GM21526 (cell line): ENCODE results near the gene CCDC88C.

Experiments
- ATAC-seq: cut with Tn5 transposase; IDR thresholded peaks from one replicate; pipeline ENCODE4 v1.9.1; 2021; ENCODE audit warnings: moderate library complexity; ENCODE audit not compliant: unreplicated experiment, low FRiP score

Gene CCDC88C

DNA sequence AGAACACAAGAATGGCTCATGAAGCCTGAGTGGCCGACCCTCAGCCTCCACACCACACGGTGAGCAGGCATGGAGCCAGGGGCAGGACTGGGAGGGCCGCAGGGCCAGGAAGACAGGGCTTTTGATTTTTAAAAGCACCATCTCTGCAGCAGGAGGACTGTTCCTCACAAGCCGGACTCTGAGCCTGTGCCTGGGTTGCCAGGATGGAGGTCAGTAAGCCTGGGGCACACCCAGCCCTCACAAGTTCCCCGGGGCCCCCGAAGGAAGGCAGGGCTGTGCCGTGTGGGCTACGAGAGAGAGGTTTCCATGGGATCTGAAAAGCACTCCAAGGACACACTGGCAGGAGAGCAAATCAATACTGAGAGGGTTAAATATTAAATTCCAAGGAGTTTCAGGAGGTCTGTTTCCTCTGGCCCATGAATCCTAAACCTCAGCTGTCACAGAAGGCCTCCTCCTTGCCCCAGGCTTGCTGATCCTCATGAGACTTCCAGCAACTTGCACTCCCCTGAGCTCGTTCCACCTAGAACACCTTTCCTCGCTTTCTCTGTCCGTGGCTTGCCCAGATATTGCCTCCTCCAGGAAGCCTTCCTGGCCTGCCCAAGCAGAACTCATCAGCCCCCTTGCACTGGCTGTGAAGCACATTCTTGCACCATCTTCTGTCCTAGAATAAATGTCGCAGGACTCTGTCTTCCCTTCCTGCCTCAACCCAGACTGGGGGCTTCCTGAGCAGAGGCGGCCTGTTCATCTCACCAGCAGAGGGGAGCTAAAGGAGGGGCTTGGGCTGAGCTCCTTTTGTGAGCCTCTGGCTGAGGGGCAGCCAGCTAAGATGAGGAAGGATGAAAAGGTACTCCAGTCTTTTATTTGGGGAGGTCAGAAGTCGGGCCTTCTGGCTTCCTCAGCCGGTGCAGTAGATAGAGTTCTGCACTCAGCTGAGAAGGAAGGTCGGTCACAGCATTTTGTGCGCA lies 64.6 kb downstream of the CCDC88C start:
- no peak for ATAC-seq

GRCh38 chr14:91352053-91352452 lies 65.6 kb downstream of the CCDC88C start:
- ATAC-seq: no peak

- ATAC-seq: no peak
Measured at GRCh38 chr14:91351512-91351862, 66.1 kb downstream of the CCDC88C start.

DNA sequence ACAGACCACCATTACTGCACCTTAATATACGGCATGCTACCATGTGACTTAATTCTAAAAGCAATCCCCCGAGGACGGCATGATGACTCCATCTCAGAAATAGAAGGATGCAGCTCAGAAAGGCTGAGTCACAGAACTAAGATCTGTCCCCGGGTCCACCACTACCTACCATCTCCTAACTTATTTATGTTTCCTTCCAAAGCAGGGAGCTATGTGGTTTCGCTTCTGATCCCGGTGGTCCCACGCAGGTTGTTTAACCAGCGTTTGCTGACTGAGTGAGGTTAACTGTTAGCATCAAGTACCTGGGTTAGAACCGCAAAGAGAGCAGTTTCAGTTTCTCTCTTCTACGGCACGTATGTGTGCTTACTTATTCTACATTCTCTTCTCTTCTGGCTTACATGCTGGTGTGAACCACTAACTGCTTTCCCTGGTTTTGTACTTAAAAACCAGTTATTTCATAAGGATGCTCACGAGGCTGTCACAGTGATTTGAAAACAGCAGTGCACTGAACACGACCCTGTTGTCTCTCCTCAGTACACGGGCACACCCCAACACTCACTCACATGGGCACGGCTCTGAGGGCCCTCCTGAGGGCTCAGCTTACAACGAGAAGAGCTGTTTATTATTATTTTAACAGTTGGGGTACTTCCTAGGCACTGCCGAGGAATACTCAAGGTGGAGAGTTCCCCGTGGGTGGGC lies 66.7 kb downstream of the CCDC88C start:
- peak; percentile 55 for ATAC-seq

DNA sequence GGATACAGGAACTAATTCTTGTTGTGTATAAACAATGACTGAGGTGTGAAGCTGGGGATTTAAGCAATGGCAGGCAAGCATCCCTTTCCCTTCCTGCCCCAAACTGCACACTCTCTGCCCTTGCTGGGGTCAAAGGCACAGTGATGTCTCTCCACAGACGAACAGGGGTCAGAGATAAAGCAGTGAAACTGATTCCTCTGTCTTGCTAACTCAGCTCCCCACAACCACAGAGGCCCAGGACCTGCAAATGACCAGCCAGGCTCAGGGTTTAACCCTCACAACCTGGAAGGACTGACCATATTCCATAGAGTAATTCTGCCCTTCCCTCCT lies 67.2 kb downstream of the CCDC88C start:
- ATAC-seq: no peak

- peak; percentile 43 for ATAC-seq
Measured at GRCh38 chr14:91349481-91350074, 68.0 kb downstream of the CCDC88C start.

DNA sequence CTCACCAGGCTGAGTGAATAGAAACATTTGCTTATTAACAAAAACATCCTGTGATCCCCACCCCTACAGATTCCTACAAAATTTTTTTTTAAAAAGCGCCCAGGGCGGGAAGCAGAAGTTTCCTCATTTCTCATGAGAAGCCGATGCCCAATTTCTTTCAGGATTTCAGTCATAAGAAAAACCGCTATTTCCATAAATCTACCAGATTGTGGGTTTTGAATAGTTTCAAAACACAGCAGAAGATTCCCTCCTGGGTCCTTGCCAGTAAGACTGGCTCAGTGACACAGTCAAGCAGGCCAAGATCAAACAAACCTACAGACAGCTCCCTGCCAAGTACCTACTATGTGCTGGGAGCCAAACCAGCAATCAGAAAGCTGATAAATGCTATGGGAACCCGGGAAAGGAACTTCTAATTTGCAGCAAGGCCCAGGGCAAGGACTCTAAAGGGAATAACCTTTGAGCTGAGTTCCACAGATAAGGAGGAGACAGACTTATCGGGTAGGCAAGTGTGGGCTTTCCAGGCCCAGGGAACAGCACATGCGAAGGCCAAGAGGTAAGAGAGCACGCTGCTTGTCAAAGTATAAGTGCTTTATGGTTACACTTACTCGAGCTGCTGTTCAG lies 68.7 kb downstream of the CCDC88C start:
- ATAC-seq: no peak

DNA sequence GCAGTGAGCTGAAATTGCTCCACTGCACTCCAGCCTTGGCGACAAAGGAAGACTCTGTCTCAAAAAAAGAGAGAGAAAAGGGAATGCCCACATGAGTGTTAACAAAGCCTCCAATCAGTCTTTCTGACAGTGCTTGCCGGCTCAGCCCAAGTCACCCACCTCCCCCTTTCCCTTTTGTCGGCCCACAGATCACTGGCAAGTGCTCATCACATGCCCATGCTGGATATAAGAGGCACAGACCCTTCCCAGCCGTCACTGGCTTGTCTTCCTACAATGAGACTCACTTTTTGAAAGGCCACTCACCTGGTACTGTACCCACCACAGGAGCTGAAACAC lies 70.8 kb downstream of the CCDC88C start:
- no peak for ATAC-seq

DNA sequence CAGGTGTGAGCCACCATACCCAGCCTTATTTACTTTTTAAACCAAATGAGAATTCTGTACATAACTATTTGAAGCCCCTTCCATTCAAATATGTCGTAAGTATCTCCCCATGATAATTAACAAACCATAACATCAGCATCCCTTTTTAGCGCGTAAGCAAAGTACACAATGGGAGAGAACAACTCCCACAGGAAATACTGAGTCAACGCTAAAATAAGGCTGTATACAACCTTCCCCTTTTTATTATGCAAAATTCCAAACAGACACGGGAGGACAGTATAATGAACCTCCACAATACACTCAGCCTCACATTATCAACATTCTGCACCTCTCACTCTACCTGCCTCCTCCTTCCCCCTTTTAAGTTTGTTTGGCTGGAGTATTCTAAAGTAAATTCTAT lies 73.5 kb downstream of the CCDC88C start:
- ATAC-seq: no peak

DNA sequence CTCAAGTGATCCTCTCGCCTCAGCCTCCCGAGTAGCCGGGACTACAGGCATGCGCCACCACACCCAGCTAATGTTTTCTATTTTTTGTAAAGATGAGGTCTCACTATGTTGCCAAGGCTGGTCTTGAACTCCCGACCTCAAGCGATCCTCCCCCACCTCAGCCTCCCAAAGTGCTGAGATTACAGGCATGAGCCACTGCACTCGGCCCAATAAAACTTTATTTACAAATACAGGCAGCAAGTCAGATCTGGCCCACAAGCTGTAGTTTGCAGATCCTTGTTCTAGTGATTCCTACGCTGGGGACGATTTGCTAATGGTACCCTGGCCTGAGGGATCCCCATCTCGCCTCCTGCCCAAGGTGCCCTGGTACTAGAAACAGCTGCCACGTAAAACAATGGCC lies 74.6 kb downstream of the CCDC88C start:
- no peak for ATAC-seq

- ATAC-seq: no peak
Measured at GRCh38 chr14:91342206-91342760, 75.3 kb downstream of the CCDC88C start.

DNA sequence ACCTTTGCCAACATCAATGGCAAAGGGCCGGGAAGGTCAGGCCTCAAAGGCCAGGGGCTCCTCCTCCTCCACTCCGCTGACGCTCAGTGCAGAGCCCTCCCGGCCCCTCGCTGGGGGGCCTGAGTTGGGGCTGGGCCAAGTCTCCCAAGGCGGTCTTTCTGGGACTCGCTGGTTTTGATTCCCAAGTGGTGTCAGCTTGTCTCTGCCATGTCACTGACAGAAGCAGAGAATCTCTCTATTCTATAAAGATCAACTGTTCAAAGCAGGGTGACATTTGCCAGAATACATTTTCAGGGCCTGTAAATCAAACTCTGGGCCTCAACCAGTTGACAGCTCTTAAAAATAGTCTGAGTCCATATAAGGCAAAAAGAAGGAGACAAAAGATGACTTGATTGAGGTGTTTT lies 75.9 kb downstream of the CCDC88C start:
- no peak for ATAC-seq

DNA sequence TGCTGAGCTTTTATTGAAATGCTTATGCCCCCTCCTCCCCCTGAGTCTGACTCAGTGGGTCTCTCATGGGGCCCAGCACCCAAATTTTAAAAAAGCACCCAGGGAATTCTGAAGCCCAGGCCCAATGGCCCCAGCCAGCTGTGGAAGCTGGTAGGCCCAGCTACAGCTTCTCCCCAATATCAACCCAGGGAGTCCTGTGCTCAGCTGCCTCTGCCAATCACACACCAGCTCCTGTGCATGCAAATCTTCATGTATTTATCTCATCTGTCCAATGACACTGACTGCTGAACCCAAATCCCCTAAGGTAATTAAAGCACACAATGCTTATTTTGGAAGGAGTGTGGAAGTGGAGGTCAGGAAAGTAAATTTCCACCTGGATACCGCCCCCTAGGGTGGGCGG lies 76.3 kb downstream of the CCDC88C start:
- no peak for ATAC-seq

- no peak for ATAC-seq
Measured at GRCh38 chr14:91339671-91340369, 77.8 kb downstream of the CCDC88C start.

GRCh38 chr14:91339076-91339475 lies 78.5 kb downstream of the CCDC88C start:
- no peak for ATAC-seq

GRCh38 chr14:91338379-91338778 lies 79.2 kb downstream of the CCDC88C start:
- ATAC-seq: no peak

GRCh38 chr14:91337699-91338335 lies 79.8 kb downstream of the CCDC88C start:
- ATAC-seq: no peak

DNA sequence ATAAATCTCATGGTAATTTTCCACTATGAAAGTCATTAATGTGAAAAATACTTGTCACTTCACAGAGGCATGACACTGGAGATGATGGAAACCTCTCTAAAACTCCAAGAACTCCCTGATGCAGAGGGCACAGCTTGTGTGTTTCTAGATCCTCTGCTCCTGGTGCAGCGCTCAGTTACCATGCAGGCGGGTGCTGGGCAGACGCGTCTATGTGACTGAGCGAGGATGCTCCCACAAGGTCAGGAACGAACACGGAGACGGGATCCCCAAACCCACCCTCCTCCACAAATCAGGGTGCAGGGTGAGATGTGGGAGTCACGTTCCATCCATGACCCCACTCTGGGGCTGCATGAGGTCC lies 81.5 kb downstream of the CCDC88C start:
- ATAC-seq: no peak

- ATAC-seq: no peak
Measured at GRCh38 chr14:91335191-91336092, 82.2 kb downstream of the CCDC88C start.
